GM19043 (cell line): ENCODE measurements around the gene CTNNB1.

ENCODE experiments used
- ATAC-seq: cut with Tn5 transposase; IDR thresholded peaks from one replicate; pipeline ENCODE4 v1.9.1; 2021; ENCODE audit warnings: low read depth; ENCODE audit not compliant: unreplicated experiment

The CTNNB1 gene

DNA sequence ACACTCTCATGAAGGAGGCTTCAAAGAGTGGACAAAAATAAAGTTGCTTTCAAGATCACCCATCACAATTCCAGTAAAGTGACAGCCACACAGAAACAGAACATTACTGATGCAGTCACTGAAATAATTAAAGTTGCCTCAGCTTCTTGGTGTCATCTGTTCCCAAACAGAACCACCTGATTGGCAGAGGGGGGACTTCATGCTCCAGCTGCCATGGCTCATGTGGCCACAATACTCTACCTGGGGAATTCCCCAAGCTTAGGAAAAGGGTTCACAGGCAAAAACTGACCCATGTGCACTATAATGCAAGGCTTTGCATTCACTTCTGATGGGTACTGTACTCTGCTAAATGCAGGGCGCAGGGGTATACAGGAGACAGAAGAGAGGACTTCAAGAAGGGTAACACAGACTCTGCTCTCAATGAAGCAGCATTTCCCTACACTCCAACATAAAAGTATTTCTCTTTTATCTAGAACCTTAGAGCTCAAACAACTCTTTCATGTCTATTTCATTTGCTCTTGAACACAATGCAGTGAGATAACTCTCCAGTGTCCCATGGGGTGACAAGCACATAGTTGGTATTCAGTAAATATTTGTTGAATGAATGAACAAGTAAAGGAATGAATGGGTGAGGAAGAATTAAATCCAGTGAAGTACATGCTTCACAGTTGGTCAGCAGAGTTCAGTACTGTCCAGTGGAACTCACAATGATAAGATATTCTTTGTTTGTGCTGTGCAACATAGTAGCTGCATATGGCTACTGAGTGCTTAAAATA is 8.6 kb upstream of the CTNNB1 start:
- peak; percentile 63 for ATAC-seq

DNA sequence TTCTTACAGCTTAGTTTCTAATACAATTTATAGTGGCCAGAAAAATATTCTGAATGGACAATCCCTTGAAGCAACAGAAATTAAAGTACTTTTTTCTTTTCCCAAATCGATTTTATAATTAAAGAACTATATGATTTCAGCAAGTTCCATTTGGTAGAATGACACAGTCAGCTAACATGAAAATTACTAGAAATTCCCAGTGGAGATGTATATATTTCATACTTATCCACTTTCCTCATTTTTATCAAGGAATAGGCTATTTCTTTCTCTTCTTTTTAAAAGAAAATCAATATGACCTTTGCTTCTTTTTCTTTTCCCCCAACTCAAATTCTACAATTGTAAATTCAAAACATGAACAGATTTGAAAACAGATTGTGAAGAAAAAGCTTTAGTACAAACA is 6.4 kb upstream of the CTNNB1 start:
- no peak for ATAC-seq

- no peak for ATAC-seq
These were observed 5.3 kb upstream of the CTNNB1 start for GRCh38 chr3:41193794-41194539.

DNA sequence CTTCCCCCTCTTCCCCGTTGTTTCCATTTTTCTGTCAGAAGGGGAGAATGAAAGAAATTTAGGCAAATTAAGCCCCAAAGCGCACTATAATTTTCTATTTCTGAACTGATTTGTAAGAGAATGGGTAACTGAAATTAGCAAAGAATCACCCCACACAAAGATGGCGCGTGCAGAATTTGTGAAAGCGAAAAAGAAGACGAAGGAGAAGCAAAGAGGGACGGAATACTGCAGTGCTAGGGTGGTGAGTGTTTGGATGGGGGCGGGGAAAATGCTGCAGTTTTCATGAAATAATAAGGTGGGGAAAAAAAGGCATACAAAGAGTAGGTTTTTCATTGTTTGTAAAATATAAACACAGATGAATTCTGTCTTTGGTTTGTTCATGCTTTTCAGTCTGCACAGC is 4.6 kb upstream of the CTNNB1 start:
- ATAC-seq = no peak

DNA sequence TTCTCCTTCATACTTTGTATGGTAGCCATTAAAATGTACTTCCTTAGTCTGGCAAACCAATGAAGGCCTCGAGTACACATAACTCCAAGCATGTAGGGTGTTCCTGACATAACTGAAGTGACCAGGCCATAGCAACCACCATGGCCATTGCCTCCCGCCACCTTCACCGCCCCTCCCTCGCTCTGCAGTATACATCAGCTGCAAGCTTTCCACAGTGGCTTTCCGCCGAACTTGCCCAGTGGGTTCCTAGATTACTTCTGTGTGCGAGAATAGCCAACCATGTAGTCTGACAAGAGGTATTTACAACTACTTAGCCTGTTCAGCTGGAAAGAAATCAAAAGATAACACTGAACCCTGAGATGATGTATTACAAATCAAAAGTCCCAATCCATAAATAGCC is 3.4 kb upstream of the CTNNB1 start:
- ATAC-seq = no peak

DNA sequence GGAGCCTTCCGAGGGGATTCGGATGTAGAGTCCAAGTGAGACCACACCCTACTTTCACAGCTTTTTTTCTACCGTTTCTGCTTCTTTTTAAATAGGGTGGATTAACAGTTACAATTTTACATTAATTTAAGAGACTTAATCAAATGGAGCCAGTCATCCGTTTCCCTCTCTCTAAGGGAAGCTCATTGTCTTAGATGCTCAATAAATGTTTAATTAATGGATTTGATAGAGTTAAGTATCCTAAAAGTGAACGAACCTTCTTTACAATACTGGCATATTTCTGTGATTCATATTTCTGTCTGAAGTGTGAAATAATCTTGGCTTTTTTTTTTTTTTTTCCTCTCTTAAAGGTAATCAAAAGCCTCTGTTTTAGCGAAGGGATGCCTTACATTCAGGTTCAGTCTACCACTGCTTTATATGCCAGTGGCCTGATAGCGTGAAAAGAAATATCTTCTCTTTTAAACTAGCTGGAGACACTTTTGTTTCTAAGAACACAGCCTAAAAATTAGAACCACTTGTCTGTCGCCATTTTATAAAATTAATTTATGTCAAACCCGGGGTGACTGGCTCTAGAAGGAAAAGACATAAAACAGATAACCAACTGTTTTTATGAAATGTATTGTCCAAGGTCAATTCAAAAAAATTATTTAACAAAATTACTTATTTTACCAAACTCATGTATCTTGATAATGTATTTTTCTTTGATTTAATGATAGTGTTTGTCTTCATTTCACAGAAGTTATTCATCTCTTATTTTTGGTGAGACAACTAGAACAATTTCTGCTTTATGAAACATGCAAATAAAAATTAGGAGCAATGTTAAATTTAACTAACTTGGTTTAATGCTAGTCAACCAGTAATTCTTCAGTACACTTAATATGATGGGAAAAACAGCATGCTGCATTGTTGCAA is 2.5 kb upstream of the CTNNB1 start:
- ATAC-seq = no peak

DNA sequence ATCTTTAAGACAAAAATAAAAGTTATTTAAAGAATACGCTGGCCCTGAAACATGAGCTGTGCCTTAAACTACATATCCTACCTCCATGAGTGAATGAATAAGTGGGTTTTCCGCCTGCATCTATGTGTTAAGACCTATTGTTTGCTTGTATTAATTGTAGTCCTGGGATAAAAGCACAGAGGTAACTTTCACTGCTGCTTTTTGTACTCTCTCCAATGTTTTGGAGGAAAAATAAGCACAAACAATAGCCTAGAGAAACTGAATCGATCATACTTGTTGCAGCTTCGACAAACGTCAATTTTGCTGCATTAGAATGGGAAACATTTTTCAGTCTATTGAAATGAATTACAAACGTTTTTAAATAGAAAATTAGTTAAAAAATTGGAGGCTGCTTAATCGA is 1.3 kb upstream of the CTNNB1 start:
- ATAC-seq = no peak

GRCh38 chr3:41198526-41198925 is 779 bp upstream of the CTNNB1 start:
- ATAC-seq = no peak

GRCh38 chr3:41199866-41200668 is 762 bp downstream of the CTNNB1 start:
- no peak for ATAC-seq

DNA sequence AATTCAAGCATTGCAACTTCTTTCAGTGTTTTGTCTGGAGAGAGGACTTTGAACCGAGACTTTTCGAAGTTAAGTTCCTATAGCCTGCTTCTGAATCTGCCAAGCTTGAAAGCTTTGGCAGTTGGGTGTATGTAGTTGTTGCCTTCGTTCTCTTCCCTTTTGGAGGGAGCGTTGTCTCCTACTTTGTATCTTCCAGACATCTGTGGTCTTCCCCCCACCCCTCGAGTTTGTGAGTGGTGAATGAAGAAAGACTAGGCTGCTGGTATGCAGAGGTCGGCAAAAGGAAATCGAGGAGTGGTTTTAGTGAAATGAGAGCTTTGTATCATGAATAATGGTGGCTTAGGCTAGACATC is 1.3 kb downstream of the CTNNB1 start:
- no peak for ATAC-seq

DNA sequence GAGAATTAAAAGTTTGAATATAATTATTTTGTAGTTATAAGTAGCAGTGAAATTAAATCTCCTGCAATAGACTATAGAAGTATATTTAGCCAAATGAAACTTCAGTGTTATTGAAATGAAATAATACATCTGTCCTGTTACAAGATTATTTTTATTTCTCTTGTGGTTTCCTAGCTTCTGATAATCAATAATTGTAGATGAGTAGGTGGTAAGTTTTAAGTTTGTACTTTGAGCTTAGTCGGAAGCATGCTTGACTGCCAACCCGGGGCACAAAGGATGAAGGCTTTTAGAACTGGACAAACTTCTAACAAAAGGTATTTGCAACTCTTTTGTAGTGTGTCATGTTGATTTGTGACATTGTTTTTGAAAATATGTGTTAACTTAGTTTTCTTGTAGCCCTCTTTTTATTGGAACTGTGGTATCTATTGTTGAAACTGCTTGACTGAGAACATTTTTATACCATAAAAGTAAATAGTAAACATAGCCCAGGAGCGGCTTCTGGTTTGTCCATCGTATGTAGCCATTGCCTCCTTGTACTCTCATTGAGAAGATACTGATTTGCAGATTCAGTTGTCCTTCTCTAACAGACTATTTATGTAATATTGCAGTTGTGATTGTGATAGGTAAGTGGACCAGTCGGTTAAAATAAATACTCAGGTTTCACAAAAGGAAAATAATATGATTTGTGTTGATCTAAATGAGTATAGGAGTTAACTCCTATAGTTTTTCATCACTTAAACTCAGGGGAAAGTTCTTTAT is 2.9 kb downstream of the CTNNB1 start:
- no peak for ATAC-seq

- no peak for ATAC-seq
These were observed 3.6 kb downstream of the CTNNB1 start for GRCh38 chr3:41202834-41203345.

DNA sequence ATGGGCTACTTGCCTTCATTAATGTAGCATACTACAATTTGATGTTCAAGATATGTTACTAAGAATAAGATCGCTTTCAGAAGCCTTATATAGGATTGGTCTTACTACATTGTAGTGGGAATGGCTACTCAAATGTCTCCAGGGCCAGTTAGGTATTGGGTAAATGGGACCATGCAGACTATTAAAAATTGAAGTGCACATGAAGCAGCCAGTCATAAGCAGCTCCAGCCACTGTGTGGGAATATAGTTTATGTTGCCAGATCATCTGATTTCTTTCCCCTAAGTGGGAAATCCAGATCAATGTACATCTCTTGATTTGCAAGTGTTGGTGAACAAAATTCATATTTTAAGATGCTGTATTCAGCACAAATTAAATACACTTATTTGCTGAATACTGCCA is 5.1 kb downstream of the CTNNB1 start:
- ATAC-seq = no peak

GRCh38 chr3:41205591-41205990 is 6.3 kb downstream of the CTNNB1 start:
- ATAC-seq = no peak

- no peak for ATAC-seq
These were observed 8.1 kb downstream of the CTNNB1 start for GRCh38 chr3:41207355-41207754.

GRCh38 chr3:41208507-41209220 is 9.4 kb downstream of the CTNNB1 start:
- no peak for ATAC-seq

GRCh38 chr3:41209646-41210045 is 10.3 kb downstream of the CTNNB1 start:
- ATAC-seq = no peak

DNA sequence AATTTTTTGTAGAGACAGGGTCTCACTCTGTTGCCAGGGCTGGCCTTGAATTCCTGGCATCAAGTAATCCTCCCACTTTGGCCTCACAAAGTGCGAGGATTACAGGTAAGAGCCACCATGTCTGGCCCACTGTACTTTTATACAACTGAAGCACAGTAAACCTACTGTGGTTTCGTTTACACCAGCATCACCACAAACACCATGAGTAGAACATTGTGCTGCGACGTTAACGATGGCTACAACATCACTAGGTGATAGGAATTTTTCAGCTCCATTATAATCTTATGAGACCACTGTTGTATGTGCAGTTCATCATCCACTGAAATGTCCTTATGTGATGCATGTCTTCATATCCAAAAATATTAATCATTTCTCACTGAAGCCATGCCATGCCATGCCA is 11.7 kb downstream of the CTNNB1 start:
- ATAC-seq = no peak

DNA sequence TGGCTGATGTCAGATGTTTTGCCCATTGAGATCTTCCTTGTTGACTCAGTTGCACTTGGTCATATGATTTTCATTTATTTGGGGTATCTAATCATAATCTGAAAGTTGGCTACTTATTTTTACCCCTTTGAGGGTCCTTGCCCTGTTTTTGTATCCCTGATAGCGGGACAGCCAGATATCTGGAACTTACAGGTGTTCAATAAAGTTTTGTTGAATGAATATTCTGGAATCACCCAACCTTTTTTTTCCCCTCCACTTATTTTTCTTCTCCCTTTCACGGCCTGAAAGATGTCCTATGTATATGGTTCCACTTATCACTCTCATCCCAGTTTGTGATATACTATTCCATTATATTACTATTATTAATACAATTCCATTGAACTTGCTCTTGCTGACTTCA is 12.8 kb downstream of the CTNNB1 start:
- ATAC-seq = no peak
